Measurements from ENCODE around the gene B3GNT2. TPM values are rescaled to one million over a fixed set of nuclear protein-coding genes. Genes with fewer than 3 reads are reported as not detected.

Gene B3GNT2
- total RNA-seq, 2 experiments from 2014 or later, result 28.0 to 30.6 TPM

DNA sequence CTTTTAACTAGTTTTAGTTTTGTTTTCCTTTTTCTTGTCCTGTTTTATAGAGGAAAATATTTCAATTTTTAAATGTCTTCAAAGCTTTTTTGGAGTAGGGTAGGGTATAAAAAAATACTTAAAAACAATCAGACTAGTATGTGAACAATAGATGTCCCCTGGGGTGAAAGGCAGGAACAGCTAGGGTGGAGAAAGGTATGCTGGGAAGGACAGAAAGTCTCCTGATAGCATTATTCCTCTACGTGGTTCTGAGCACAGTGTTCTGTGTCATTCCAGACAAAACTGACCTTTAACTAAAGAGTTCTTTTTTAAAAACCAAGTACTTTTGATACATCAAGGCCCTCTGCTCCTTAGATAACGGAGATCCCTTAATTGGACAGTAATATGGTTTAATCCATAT, 32.1 kb upstream of the B3GNT2 start:
- no peak overlapping the region for H3K4me3 Mint-ChIP-seq
- H3K27me3 Mint-ChIP-seq, result no peaks in the 10 kb centered on the region
- ChIA-PET POLR2A (no interaction called here), CTCF (interaction anchor here (0.9 to 1.5 kb wide), 2 partner anchors 20 to 81 kb away, joined by 3 to 4 read pairs; no protein-coding TSS in a partner anchor)
- no peaks in the 10 kb centered on the region for H3K4me1 Mint-ChIP-seq
- H3K9me3 Mint-ChIP-seq, result no peaks in the 10 kb centered on the region
- no peaks in the 10 kb centered on the region for H3K36me3 Mint-ChIP-seq (ENCODE audit: low read depth)
- H3K27ac Mint-ChIP-seq, result no peak overlapping the region
- DNase-seq, result no peak

- Mint-ChIP-seq H3K4me3 (no peak overlapping the region), H3K36me3 (ENCODE audit: low read depth) (no peaks in the 10 kb centered on the region), H3K9me3 (no peaks in the 10 kb centered on the region), H3K27me3 (no peaks in the 10 kb centered on the region), H3K27ac (no peak overlapping the region), H3K4me1 (no peaks in the 10 kb centered on the region)
- POLR2A ChIA-PET, result no interaction called here
- DNase-seq, result no peak
- CTCF ChIA-PET, result no interaction called here
Measured at GRCh38 chr2:62175728-62176127, 20.2 kb upstream of the B3GNT2 start.

DNA sequence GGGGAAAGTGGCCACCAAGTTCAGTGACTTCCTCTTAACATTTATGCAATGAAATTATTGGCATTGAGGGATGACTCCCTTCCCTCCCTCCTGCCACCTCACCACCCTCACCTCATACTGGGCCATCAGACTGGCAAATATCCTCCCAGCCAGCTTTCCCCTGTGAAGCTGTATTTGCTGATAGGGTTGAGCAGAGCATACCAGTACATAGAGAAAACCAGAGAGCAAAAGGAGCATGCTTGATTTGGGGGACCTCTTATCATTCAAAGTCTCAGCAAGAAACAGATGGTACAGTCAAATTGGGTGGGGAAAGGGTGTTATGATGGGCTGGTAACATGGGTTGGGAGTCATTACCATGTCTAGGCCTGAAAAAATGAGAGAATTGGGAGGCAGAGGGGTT, 19.1 kb upstream of the B3GNT2 start:
- CTCF ChIA-PET, result no interaction called here

DNA sequence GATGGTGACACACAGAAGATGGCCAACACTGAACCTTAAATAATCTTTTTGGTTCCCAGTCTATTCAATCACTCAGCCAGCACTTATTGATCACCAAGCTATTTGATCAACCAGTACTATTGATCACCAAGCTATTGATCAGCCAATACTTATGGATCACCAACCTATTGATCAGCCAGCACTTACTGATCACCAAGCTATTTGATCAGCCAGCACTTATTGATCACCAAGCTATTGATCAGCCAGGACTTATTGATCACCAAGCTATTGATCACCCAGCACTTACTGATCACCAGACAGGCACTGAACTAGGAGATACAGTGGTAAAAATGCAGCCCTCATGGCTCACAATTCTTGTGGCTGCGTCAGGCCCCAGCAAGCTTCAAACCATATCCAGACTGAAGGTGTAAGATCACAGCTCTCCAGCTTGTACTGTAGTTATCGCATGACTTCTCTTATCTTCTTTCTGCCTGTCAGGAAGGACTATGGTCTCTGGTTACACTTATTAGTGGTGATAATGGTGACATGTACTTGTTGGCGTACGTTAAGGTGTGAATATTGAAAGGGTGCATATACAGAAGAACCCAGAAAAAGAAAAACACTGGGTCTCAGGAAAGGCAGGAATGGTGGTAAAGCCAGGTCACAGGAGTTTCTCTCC, 18.4 kb upstream of the B3GNT2 start:
- ChIA-PET POLR2A (no interaction called here), CTCF (interaction anchor here (1.0 kb wide), 1 partner anchor 116 kb away, joined by 3 read pairs; no protein-coding TSS in a partner anchor)
- Mint-ChIP-seq H3K9me3 (no peaks in the 10 kb centered on the region), H3K36me3 (ENCODE audit: low read depth) (no peaks in the 10 kb centered on the region), H3K4me1 (no peaks in the 10 kb centered on the region), H3K27me3 (peaks cover 1% of the 10 kb centered on the region), H3K4me3 (no peak overlapping the region), H3K27ac (no peak overlapping the region)
- DNase-seq, result no peak

More for the DNA sequence above, 19.1 kb upstream of the B3GNT2 start:
- Mint-ChIP-seq H3K27me3 (peaks cover 1% of the 10 kb centered on the region), H3K36me3 (ENCODE audit: low read depth) (no peaks in the 10 kb centered on the region), H3K9me3 (no peaks in the 10 kb centered on the region), H3K27ac (no peak overlapping the region), H3K4me1 (no peaks in the 10 kb centered on the region), H3K4me3 (no peak overlapping the region)
- POLR2A ChIA-PET, result no interaction called here
- DNase-seq, result no peak

DNA sequence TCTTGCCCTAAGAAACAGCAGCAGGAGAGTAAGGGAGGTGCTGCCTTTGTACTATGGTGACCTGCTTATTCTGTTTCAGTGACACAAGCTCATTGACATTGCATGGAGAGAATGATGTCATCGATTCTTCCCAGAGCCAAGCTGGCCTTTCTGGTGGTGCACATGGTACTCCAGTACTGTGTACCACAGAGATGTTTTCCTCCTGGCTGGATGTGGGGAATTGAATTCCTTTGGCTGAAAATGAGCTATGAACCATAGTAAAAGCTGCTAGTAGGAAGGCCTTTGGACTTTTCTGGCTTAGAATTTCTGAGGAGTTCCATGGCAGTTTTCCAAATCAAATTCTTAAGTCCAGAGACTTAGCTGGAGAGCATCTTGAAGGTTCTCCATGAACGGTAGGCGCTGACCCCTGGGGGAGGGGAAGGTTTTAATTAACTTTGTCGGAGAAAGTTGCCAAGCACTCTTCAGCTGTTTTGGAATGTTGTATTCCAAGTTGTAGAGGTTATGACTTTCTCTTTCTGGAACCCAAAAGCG, 17.1 kb upstream of the B3GNT2 start:
- no peak overlapping the region for H3K27ac Mint-ChIP-seq
- no peak overlapping the region for H3K4me3 Mint-ChIP-seq
- H3K27me3 Mint-ChIP-seq, result peaks cover 1% of the 10 kb centered on the region
- no peaks in the 10 kb centered on the region for H3K36me3 Mint-ChIP-seq (ENCODE audit: low read depth)
- no peak for DNase-seq
- no peaks in the 10 kb centered on the region for H3K9me3 Mint-ChIP-seq
- ChIA-PET POLR2A (no interaction called here), CTCF (no interaction called here)
- no peaks in the 10 kb centered on the region for H3K4me1 Mint-ChIP-seq

DNA sequence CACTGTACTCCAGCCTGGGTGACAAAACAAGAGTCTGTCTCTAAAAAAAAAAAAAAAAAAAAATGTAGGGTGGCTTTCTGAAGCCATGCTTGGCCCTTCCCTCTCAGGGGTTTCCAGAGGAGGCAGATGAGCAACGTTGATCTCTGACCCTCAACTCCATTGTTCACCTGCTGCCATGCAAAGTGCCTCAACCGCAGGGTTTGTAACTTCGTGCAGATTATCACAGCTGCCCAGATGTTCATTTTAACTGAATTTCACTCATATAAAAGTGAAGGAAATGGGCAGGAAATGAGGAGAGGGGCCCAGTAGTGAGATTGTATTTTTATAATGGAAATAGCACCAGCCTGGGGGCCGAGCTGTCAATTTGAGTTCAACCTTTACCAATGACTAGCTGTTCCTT, 14.9 kb upstream of the B3GNT2 start:
- Mint-ChIP-seq H3K4me3 (no peak overlapping the region), H3K9me3 (no peaks in the 10 kb centered on the region), H3K36me3 (ENCODE audit: low read depth) (no peaks in the 10 kb centered on the region), H3K4me1 (no peaks in the 10 kb centered on the region), H3K27ac (no peak overlapping the region), H3K27me3 (peaks cover 1% of the 10 kb centered on the region)
- CTCF ChIA-PET, result no interaction called here
- POLR2A ChIA-PET, result no interaction called here
- DNase-seq, result no peak

- peaks cover 1% of the 10 kb centered on the region for H3K27me3 Mint-ChIP-seq
- POLR2A ChIA-PET, result no interaction called here
- CTCF ChIA-PET, result no interaction called here
Measured at GRCh38 chr2:62181843-62182242, 14.1 kb upstream of the B3GNT2 start.

DNA sequence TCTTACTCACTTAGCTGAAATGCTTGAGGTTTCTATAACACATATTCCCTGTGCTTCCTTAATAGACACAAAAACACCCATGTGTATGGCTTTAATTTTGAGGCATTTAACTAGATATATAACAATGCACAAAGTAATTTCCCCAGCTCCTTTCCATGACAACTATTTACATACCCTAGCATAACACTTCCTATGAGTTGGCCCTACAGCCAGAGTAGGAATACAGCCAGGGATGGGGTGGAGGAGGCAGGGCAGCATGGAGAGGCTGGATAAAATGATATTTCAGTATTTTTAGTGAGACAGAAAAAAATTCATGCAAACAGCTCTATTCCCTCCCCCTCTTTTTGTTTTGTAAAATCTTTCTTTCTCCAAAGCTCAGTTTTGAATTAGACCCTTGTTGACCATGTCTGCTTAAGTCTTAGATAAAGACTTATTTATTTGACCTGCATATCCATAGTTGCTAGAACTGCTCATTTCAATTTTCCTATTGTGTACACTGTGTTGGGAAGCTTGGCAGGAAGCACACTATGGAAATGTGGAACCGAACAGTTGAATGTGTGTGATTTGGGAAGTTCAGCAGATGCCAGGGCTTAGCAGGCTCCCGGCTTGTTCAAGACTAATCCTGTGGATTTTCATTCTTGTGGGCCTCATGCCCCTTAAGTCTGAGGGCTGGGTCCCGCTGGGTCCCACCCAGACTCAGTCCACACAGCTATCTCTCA, 11.2 kb upstream of the B3GNT2 start:
- H3K4me3 Mint-ChIP-seq, result no peak overlapping the region
- DNase-seq, result no peak
- H3K36me3 Mint-ChIP-seq (ENCODE audit: low read depth), result no peaks in the 10 kb centered on the region
- ChIA-PET CTCF (interaction anchor here (1.4 kb wide), 1 partner anchor 22 kb away, joined by 4 read pairs; no protein-coding TSS in a partner anchor), POLR2A (no interaction called here)
- H3K27me3 Mint-ChIP-seq, result peaks cover 1% of the 10 kb centered on the region
- H3K9me3 Mint-ChIP-seq, result peaks cover 2% of the 10 kb centered on the region
- H3K4me1 Mint-ChIP-seq, result no peaks in the 10 kb centered on the region
- no peak overlapping the region for H3K27ac Mint-ChIP-seq

More at GRCh38 chr2:62181843-62182242, 14.1 kb upstream of the B3GNT2 start:
- H3K36me3 Mint-ChIP-seq (ENCODE audit: low read depth), result no peaks in the 10 kb centered on the region
- no peak for DNase-seq
- H3K9me3 Mint-ChIP-seq, result no peaks in the 10 kb centered on the region
- no peak overlapping the region for H3K4me3 Mint-ChIP-seq
- no peaks in the 10 kb centered on the region for H3K4me1 Mint-ChIP-seq
- no peak overlapping the region for H3K27ac Mint-ChIP-seq

- H3K27ac Mint-ChIP-seq, result no peak overlapping the region
- peaks cover 1% of the 10 kb centered on the region for H3K27me3 Mint-ChIP-seq
Measured at GRCh38 chr2:62185475-62186155, 10.3 kb upstream of the B3GNT2 start.

GRCh38 chr2:62186156-62186905, 9.6 kb upstream of the B3GNT2 start:
- no peaks in the 10 kb centered on the region for H3K36me3 Mint-ChIP-seq (ENCODE audit: low read depth)
- H3K4me3 Mint-ChIP-seq, result no peak overlapping the region
- no peaks in the 10 kb centered on the region for H3K4me1 Mint-ChIP-seq
- CTCF ChIA-PET, result no interaction called here
- no peaks in the 10 kb centered on the region for H3K27me3 Mint-ChIP-seq
- POLR2A ChIA-PET, result no interaction called here
- peaks cover 2% of the 10 kb centered on the region for H3K9me3 Mint-ChIP-seq
- DNase-seq, result no peak
- H3K27ac Mint-ChIP-seq, result no peak overlapping the region

More at GRCh38 chr2:62185475-62186155, 10.3 kb upstream of the B3GNT2 start:
- H3K9me3 Mint-ChIP-seq, result peaks cover 2% of the 10 kb centered on the region
- CTCF ChIA-PET, result no interaction called here
- H3K36me3 Mint-ChIP-seq (ENCODE audit: low read depth), result no peaks in the 10 kb centered on the region
- H3K4me1 Mint-ChIP-seq, result no peaks in the 10 kb centered on the region
- POLR2A ChIA-PET, result no interaction called here
- no peak for DNase-seq
- H3K4me3 Mint-ChIP-seq, result no peak overlapping the region

- DNase-seq, result no peak
- ChIA-PET CTCF (no interaction called here), POLR2A (no interaction called here)
- Mint-ChIP-seq H3K9me3 (peaks cover 2% of the 10 kb centered on the region), H3K36me3 (ENCODE audit: low read depth) (no peaks in the 10 kb centered on the region), H3K4me1 (peaks cover under 1% of the 10 kb centered on the region), H3K27me3 (no peaks in the 10 kb centered on the region), H3K27ac (no peak overlapping the region), H3K4me3 (no peak overlapping the region)
Measured at GRCh38 chr2:62187246-62187645, 8.7 kb upstream of the B3GNT2 start.

GRCh38 chr2:62188416-62188815, 7.5 kb upstream of the B3GNT2 start:
- no peaks in the 10 kb centered on the region for H3K36me3 Mint-ChIP-seq (ENCODE audit: low read depth)
- no peak for DNase-seq
- H3K4me3 Mint-ChIP-seq, result no peak overlapping the region
- H3K27ac Mint-ChIP-seq, result no peak overlapping the region
- H3K9me3 Mint-ChIP-seq, result peaks cover 2% of the 10 kb centered on the region
- peaks cover 3% of the 10 kb centered on the region for H3K27me3 Mint-ChIP-seq
- CTCF ChIA-PET, result no interaction called here
- peaks cover 10% of the 10 kb centered on the region for H3K4me1 Mint-ChIP-seq
- POLR2A ChIA-PET, result no interaction called here

- POLR2A ChIA-PET, result no interaction called here
- Mint-ChIP-seq H3K36me3 (ENCODE audit: low read depth) (no peaks in the 10 kb centered on the region), H3K9me3 (peaks cover 2% of the 10 kb centered on the region), H3K4me1 (peaks cover 10% of the 10 kb centered on the region), H3K4me3 (no peak overlapping the region), H3K27me3 (peaks cover 3% of the 10 kb centered on the region), H3K27ac (no peak overlapping the region)
- CTCF ChIA-PET, result no interaction called here
- no peak for DNase-seq
Measured at GRCh38 chr2:62189196-62189595, 6.7 kb upstream of the B3GNT2 start.

Measured in activated CD4-positive, alpha-beta T cell treated with anti-CD3 and anti-CD28 coated beads, Interleukin-2, amount 10 ng/mL, durations not matched to agents 7 days and 5 days (primary cell).